Body of pancreas (tissue), 4 donors: ENCODE data around the gene FAM107B. TPM values are rescaled to one million over a fixed set of nuclear protein-coding genes. Genes with fewer than 3 reads are reported as not detected.
"Not testable (repeated sequence)": the region's sequence is repeated elsewhere in the genome, so short reads cannot be mapped to it uniquely, and the experiment has no call there.

Source experiments
- ATAC-seq: fragments of 150-250 bp; one replicate; pipeline ENCODE4 v1.9.1; 2016
- DNase-seq, 4 donors: peaks; one replicate each; pipeline ENCODE4 v3.0.0-alpha.2; 2019
- H3K27ac ChIP-seq, 4 donors: fragments of 200-600 bp; sonication (generic); 1 replicate in 3 of 4; 2 replicates in 1 of 4; pipeline versions ENCODE4 v1.5.1 to v1.6.1; 2016 to 2019; ENCODE audit warnings: mild to moderate bottlenecking in 1 of 4, mixed read lengths in 1 of 4, moderate library complexity in 1 of 4
- H3K27me3 ChIP-seq, 2 donors: fragments of 200-600 bp; sonication (generic); one replicate each; pipeline ENCODE4 v1.6.0; 2016; ENCODE audit warnings: mild to moderate bottlenecking in 1 of 2
- H3K36me3 ChIP-seq, 2 donors: fragments of 200-600 bp; sonication (generic); replicated peaks in 1 of 2; 2 replicates each; pipeline ENCODE4 v1.5.1; 2016; ENCODE audit warnings: low read depth in 2 of 2; ENCODE audit not compliant: insufficient read depth in 1 of 2
- H3K4me1 ChIP-seq: fragments of 200-600 bp; sonication (generic); one replicate; pipeline ENCODE4 v1.6.0; 2016
- H3K4me3 ChIP-seq, 2 donors: fragments of 200-600 bp; sonication (generic); 1 replicate in 1 of 2; 2 replicates in 1 of 2; pipeline ENCODE4 v1.5.1; 2016 to 2019
- H3K9me3 ChIP-seq, 3 donors: fragments of 200-600 bp; sonication (generic); 1 replicate in 2 of 3; 2 replicates in 1 of 3; pipeline ENCODE4 v1.5.1; 2016
- CTCF ChIP-seq, 7 experiments: fragments of 450-650 bp in 4 of 7; fragments of 200-600 bp in 3 of 7; sonication (generic) in 3 of 7; IDR thresholded peaks; one replicate each; pipeline ENCODE4 v1.5.1; 2016 to 2019; ENCODE audit warnings: antibody characterized with exemption in 7 of 7
- POLR2A ChIP-seq, 3 donors: fragments of 450-650 bp; IDR thresholded peaks; one replicate each; pipeline ENCODE4 v1.6.1; 2016; ENCODE audit warnings: antibody characterized with exemption in 3 of 3, mild to moderate bottlenecking in 2 of 3
- WGBS, 2 donors: methylation state at CpG; one replicate each; pipeline ENCODE4 v1.1.5; 2017; 5-methylcytosine and 5-hydroxymethylcytosine counted together
- intact Hi-C: fragments of 100-400 bp; cut with DNase I; formaldehyde crosslinking; loops from one replicate; pipeline ENCODE4 v1.15.1; 2023
- total RNA-seq, 2 donors: library from RNA; depleted of rRNA; stranded (reverse); fragments of >200 nt; gene quantifications; one replicate each; pipeline ENCODE4 v1.1.0, GENCODE V29; 2016

FAM107B gene
- total RNA-seq, 2 donors from 2014 or later: 19.4 to 45.9 TPM

- no peak overlapping the region for H3K27ac ChIP-seq
- ATAC-seq (no peak), DNase-seq (no peak)
- no peak for TF ChIP-seq CTCF (IDR thresholded peaks at IDR 0.05)
- no peak for TF ChIP-seq POLR2A (IDR thresholded peaks at IDR 0.05)
- H3K9me3 ChIP-seq: no peaks in the 10 kb centered on the region
- no peaks in the 10 kb centered on the region for H3K27me3 ChIP-seq
- intact Hi-C loops: no loop called here
- H3K4me3 ChIP-seq: no peak overlapping the region
- no peaks in the 10 kb centered on the region for H3K4me1 ChIP-seq
- no peaks in the 10 kb centered on the region for H3K36me3 ChIP-seq
- 78 to 92% methylated on average over 2 of the region's 2 CpGs for WGBS, 2 donors
Observed at GRCh38 chr10:14724931-14725330, 49.8 kb downstream of the FAM107B start.

GRCh38 chr10:14723052-14723689 lies 51.5 kb downstream of the FAM107B start:
- no peak for ATAC-seq
- no peak for TF ChIP-seq POLR2A (IDR thresholded peaks at IDR 0.05)
- TF ChIP-seq CTCF (IDR thresholded peaks at IDR 0.05): no peak
- Histone ChIP-seq H3K4me1 (no peaks in the 10 kb centered on the region), H3K9me3 (no peaks in the 10 kb centered on the region), H3K36me3 (no peaks in the 10 kb centered on the region), H3K27me3 (no peaks in the 10 kb centered on the region), H3K4me3 (no peak overlapping the region), H3K27ac (no peak overlapping the region)
- intact Hi-C loops: no loop called here
- DNase-seq: no peak
- WGBS, 2 donors: 74 to 75% methylated on average over 5 of the region's 5 CpGs

- H3K27ac ChIP-seq: no peak overlapping the region
- DNase-seq (no peak), ATAC-seq (no peak)
- 79 to 86% methylated on average over 4 to 5 of the region's 5 CpGs for WGBS, 2 donors
- H3K36me3 ChIP-seq: no peaks in the 10 kb centered on the region
- no peak overlapping the region for H3K4me3 ChIP-seq
- no peaks in the 10 kb centered on the region for H3K27me3 ChIP-seq
- H3K9me3 ChIP-seq: no peaks in the 10 kb centered on the region
- intact Hi-C loops: no loop called here
- no peak for TF ChIP-seq POLR2A (IDR thresholded peaks at IDR 0.05)
- no peak for TF ChIP-seq CTCF (IDR thresholded peaks at IDR 0.05)
- no peaks in the 10 kb centered on the region for H3K4me1 ChIP-seq
Observed at GRCh38 chr10:14717552-14717951, 57.1 kb downstream of the FAM107B start.

GRCh38 chr10:14712991-14713424 lies 61.7 kb downstream of the FAM107B start:
- intact Hi-C loops: no loop called here
- no peak for DNase-seq
- Histone ChIP-seq H3K27me3 (no peaks in the 10 kb centered on the region), H3K36me3 (no peaks in the 10 kb centered on the region), H3K9me3 (no peaks in the 10 kb centered on the region), H3K4me1 (no peaks in the 10 kb centered on the region), H3K27ac (no peak overlapping the region), H3K4me3 (no peak overlapping the region)
- no peak for TF ChIP-seq CTCF (IDR thresholded peaks at IDR 0.05)
- no peak for TF ChIP-seq POLR2A (IDR thresholded peaks at IDR 0.05)
- no peak for ATAC-seq
- WGBS, 2 donors: 71 to 86% methylated on average over 5 of the region's 5 CpGs

- H3K9me3 ChIP-seq, DNase-seq, H3K27me3 ChIP-seq, intact Hi-C loops, ATAC-seq, H3K4me3 ChIP-seq, H3K4me1 ChIP-seq, H3K36me3 ChIP-seq, H3K27ac ChIP-seq: not testable (repeated sequence)
- WGBS, 2 donors: 84 to 89% methylated on average over 3 of the region's 3 CpGs
Observed at GRCh38 chr10:14709344-14709743, 65.4 kb downstream of the FAM107B start.
